GM12865 (cell line): ENCODE data around the gene SOX5.
A peak's percentile ranks its signal among the peaks of the same experiment; 100 is the strongest.

Experiments
- DNase-seq: peaks from one replicate; pipeline ENCODE4 v3.0.0; 2010; ENCODE audit warnings: low read depth
- H3K4me3 ChIP-seq: 2 replicates; pipeline ENCODE4 v1.5.1; 2011; ENCODE audit warnings: mild to moderate bottlenecking, low read depth, low read length, control low read depth
- TF ChIP-seq, protein P1 (sequence below): IDR thresholded peaks from 2 replicates; pipeline ENCODE4 v1.5.1; 2011; ENCODE audit warnings: low read length, control low read depth, low read depth, inconsistent platforms; ENCODE audit not compliant: insufficient read depth; ENCODE audit errors: missing control alignments

The SOX5 gene

DNA sequence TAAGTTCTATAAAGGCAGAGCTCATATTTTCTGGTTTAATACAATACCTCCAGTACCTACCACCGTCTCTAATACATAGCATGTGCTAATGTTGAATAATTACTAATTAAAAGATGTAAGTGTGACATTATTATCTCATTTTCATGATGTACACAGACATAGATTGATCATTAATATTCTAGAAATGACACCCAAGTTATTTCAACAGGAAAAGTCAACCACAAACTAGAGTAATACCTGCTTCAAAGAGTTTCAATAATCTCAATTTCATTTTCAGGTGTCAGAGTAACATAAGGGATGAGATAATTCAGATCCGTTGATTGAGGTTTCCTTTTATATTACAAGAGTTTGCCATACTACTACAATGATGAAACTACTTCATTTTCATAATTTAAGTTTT lies 388.9 kb downstream of the SOX5 start:
- H3K4me3 ChIP-seq, result no peak overlapping the region
- peak; percentile 30 for DNase-seq
- TF ChIP-seq, protein P1, sequence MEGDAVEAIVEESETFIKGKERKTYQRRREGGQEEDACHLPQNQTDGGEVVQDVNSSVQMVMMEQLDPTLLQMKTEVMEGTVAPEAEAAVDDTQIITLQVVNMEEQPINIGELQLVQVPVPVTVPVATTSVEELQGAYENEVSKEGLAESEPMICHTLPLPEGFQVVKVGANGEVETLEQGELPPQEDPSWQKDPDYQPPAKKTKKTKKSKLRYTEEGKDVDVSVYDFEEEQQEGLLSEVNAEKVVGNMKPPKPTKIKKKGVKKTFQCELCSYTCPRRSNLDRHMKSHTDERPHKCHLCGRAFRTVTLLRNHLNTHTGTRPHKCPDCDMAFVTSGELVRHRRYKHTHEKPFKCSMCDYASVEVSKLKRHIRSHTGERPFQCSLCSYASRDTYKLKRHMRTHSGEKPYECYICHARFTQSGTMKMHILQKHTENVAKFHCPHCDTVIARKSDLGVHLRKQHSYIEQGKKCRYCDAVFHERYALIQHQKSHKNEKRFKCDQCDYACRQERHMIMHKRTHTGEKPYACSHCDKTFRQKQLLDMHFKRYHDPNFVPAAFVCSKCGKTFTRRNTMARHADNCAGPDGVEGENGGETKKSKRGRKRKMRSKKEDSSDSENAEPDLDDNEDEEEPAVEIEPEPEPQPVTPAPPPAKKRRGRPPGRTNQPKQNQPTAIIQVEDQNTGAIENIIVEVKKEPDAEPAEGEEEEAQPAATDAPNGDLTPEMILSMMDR, result no peak

DNA sequence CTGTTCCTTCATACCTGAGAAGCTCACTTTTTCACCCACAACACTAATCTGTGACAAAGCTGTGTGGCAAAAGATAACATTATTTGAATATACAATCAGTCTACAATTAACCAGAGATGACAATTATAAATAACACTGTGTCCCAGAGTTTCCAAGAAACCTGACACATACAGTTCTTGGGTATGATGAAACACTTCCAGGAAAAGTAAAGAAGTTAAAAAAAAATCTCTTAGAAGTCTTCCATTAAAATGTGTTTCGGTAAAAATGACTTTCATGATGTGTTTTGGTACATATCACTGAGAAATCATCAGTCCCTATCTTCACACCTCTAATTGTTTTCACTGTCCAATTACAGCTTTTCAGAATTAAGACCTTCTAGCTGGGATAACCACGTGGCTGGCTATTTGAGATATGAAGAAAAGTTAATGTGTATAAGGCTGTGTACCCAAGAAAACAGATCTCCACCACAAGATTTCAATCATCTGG lies 390.2 kb downstream of the SOX5 start:
- no peak overlapping the region for H3K4me3 ChIP-seq
- TF ChIP-seq, protein P1, result no peak
- DNase-seq, result no peak

DNA sequence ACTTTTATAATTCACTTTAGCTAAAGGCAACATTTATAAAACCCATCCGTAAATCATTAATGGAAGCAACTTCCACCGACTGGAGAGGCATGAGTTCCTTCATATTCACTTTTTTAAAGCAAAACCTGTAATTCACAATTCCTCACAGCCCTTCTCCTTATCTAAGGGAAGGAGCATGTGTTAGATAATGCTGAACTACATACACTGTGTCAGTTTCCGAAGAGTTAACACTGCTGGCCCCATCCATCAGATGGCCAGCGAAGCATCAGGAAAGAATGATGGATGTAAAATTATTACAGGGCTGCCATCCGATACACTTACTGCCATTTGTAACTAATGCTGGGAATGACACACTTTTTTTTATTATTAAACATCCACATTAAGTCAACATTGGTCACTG lies 392.8 kb downstream of the SOX5 start:
- DNase-seq, result no peak
- TF ChIP-seq, protein P1, result no peak
- no peak overlapping the region for H3K4me3 ChIP-seq

DNA sequence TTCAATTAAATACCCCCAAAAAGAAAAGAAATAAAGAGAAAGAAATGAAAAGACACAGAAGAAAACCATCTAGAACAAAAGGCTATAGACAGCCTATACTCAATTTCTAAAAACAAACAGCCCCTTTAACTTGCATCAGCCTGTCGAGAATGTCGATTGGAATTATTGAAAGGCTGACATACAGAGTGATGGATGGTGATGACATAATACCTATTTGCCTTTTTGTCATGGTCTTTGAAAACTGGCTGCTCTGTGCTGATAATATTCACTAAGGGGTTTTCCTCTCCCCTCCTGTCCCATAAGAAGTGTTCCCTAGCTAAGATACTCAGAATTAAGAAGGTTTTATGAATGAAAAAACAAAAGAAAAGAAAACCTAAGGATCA lies 393.7 kb downstream of the SOX5 start:
- TF ChIP-seq, protein P1, result no peak
- DNase-seq, result no peak
- H3K4me3 ChIP-seq, result no peak overlapping the region

DNA sequence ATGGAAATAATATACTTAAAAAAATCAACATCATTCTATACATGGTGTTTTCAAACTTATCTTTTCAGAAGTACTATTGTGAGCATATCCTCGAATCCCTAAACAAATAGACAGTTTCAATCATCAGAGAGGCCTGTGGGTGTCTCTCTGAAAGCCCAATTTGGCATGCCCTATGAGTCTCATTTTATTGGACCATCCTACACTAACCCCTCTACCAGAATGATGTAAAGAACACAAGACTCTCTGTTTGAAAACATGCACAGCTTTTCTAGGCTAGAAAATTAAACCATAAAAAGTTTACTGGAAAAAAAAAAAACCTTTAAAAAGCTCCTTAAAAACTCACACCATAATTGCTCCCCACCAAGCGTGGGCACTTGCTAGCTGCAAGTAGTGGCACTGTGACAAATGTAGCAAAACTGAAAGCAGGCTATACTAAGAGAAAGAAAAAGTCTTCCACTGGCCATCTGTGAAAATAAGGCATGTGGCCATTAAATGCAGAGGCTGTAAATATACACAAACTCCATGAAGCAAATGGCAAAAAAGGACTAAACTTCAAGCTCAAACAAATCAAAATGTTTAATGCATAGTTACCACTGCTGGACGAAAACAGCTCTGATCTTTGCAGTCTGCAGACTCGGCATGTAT lies 394.2 kb downstream of the SOX5 start:
- TF ChIP-seq, protein P1, result no peak
- no peak for DNase-seq
- no peak overlapping the region for H3K4me3 ChIP-seq

DNA sequence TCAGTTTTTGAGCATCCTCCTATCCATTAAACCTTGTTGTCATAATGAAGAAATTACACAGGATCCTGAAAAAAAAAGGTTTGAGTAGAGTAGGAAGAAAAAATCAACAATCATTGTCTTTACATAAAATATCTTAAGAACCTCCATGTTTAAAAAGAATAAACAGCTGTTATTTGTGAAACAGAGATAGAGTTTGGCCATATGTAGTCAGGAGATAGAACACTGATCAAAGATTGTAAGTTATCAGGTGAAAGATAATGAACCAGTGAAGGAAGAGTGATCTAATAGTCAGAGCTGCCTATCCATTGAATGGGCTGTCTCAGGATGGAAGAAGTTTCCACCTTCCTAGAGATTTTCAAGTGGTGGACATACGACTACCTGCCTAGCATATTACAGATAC lies 397.1 kb downstream of the SOX5 start:
- H3K4me3 ChIP-seq, result no peak overlapping the region
- TF ChIP-seq, protein P1, result no peak
- no peak for DNase-seq

DNA sequence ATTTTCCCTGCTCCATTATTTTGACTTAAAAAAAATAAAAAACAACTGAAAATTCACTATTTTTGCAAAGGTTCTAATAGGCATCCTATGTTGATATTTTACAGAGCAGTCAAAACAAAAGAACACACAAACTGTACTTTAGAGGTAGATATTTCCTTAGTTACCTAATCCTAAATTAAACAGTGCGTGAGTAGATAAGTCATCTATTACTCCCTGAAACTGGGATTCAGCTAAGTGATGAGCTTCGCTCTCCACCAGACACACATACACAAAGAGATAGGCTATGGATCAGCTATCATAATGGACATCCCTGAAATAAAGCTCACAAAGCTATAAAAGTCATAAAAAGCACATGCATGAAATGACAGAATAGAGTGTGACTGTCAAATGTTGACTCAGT lies 398.7 kb downstream of the SOX5 start:
- no peak overlapping the region for H3K4me3 ChIP-seq
- TF ChIP-seq, protein P1, result no peak
- DNase-seq, result no peak
